ENCODE data around the gene SYK.

The SYK gene

GRCh38 chr9:90892918-90893317, 91.3 kb downstream of the SYK start:
- no peaks in the 10 kb centered on the region for H3K9me3 ChIP-seq (ENCODE audit: control insufficient read depth, insufficient read depth, low read depth, low read length)
- TF ChIP-seq HOXD13 (CRISPR knock-in tag; IDR thresholded peaks at IDR 0.05; ENCODE audit: borderline replicate concordance) (no peak), BCL11B (tag by site-specific recombination; IDR thresholded peaks at IDR 0.05; ENCODE audit: low read depth) (no peak), ZNF785 (tag by site-specific recombination; IDR thresholded peaks at IDR 0.05) (no peak)
- H3K4me3 ChIP-seq (ENCODE audit: low read depth, low read length): no peak overlapping the region
- no peak overlapping the region for H3K27ac ChIP-seq (ENCODE audit: extremely low read depth, low read depth, low read length)
- ChIA-PET POLR2A (no interaction called here), CTCF (interaction anchor here (0.5 to 0.8 kb wide), 2 partner anchors 316 to 1299 kb away, joined by 3 to 5 read pairs; no protein-coding TSS in a partner anchor)
- H3K4me1 ChIP-seq (ENCODE audit: control insufficient read depth, insufficient read depth, low read length): no peaks in the 10 kb centered on the region
- H3K36me3 ChIP-seq (ENCODE audit: control insufficient read depth in 2 of 2, insufficient read depth in 1 of 2, low read length in 2 of 2): peaks cover 0 to 27% of the 10 kb centered on the region in 2 experiments; a peak in 1 of 3 replicates

GRCh38 chr9:90893706-90894105, 92.1 kb downstream of the SYK start:
- CTCF ChIA-PET: interaction anchor here (0.6 kb wide), 1 partner anchor 23 kb away, joined by 3 read pairs; no protein-coding TSS in a partner anchor
- POLR2A ChIA-PET: no interaction called here
- H3K27ac ChIP-seq (ENCODE audit: extremely low read depth, low read depth, low read length): no peak overlapping the region
- H3K4me3 ChIP-seq (ENCODE audit: low read depth, low read length): no peak overlapping the region
- no peaks in the 10 kb centered on the region for H3K4me1 ChIP-seq (ENCODE audit: control insufficient read depth, insufficient read depth, low read length)
- H3K9me3 ChIP-seq (ENCODE audit: control insufficient read depth, insufficient read depth, low read depth, low read length): no peaks in the 10 kb centered on the region
- peaks cover 0 to 20% of the 10 kb centered on the region in 2 experiments; a peak in 1 of 3 replicates for H3K36me3 ChIP-seq (ENCODE audit: control insufficient read depth in 2 of 2, insufficient read depth in 1 of 2, low read length in 2 of 2)
- TF ChIP-seq ZBTB44 (tag by site-specific recombination; IDR thresholded peaks at IDR 0.05) (no peak), ZNF175 (tag by site-specific recombination; IDR thresholded peaks at IDR 0.05) (no peak), ZNF704 (tag by site-specific recombination; IDR thresholded peaks at IDR 0.05) (no peak), ZNF510 (tag by site-specific recombination; IDR thresholded peaks at IDR 0.05; ENCODE audit: insufficient replicate concordance) (no peak), ZNF280D (tag by site-specific recombination; IDR thresholded peaks at IDR 0.05) (no peak), MEIS1 (CRISPR knock-in tag; IDR thresholded peaks at IDR 0.05; ENCODE audit: borderline replicate concordance) (no peak), PRDM2 (tag by site-specific recombination; IDR thresholded peaks at IDR 0.05; ENCODE audit: borderline replicate concordance) (no peak), ZNF837 (tag by site-specific recombination; IDR thresholded peaks at IDR 0.05) (no peak), ZNF2 (tag by site-specific recombination; IDR thresholded peaks at IDR 0.05) (no peak), BCL11A (tag by site-specific recombination; IDR thresholded peaks at IDR 0.05; ENCODE audit: low read depth) (no peak), ZNF660 (tag by site-specific recombination; IDR thresholded peaks at IDR 0.05) (no peak), ELK4 (IDR thresholded peaks at IDR 0.05; ENCODE audit: borderline replicate concordance, low read depth, low read length) (no peak), ZFP41 (tag by site-specific recombination; IDR thresholded peaks at IDR 0.05; ENCODE audit: borderline replicate concordance) (no peak), ZNF112 (tag by site-specific recombination; IDR thresholded peaks at IDR 0.05) (no peak), ZNF639 (tag by site-specific recombination; IDR thresholded peaks at IDR 0.05) (no peak), ZNF571 (tag by site-specific recombination; IDR thresholded peaks at IDR 0.05) (no peak)

All from HEK293 (cell line).